A673 (cell line): Measurements from ENCODE around the gene CASZ1. TPM values are rescaled to one million over a fixed set of nuclear protein-coding genes. Genes with fewer than 3 reads are reported as not detected.

Source experiments
- BruUV-seq: library from RNA; stranded (reverse); fragments of 400-500 nt; replicated peaks from 2 replicates; lab custom pipeline; 2021; lab: Mats Ljungman, UMichigan
- CTCF ChIA-PET: fragments of 300-600 bp; sonication (Branson Sonifier 250); formaldehyde crosslinking; loops from one replicate; lab custom pipeline; 2022; ENCODE audit warnings: antibody characterized with exemption; lab: Charles Lee
- POLR2A ChIA-PET: fragments of 300-600 bp; sonication (Branson Sonifier 250); formaldehyde crosslinking; loops from one replicate; lab custom pipeline; 2022; ENCODE audit warnings: antibody characterized with exemption; ENCODE audit not compliant: low non-redundant PET; lab: Charles Lee
- DNase-seq: peaks from one replicate; pipeline ENCODE4 v3.0.0-alpha.2; 2015; ENCODE audit warnings: low spot score
- H3K27ac ChIP-seq: fragments of 200-600 bp; sonication (generic); 2 replicates; pipeline ENCODE4 v1.5.1; 2016; ENCODE audit warnings: mixed run types, low read depth, mild to moderate bottlenecking, mixed read lengths, antibody characterized with exemption, low read length; ENCODE audit not compliant: poor library complexity, severe bottlenecking
- H3K27me3 ChIP-seq: fragments of 200-600 bp; sonication (generic); replicated peaks from 2 replicates; pipeline ENCODE4 v1.6.1; 2017; ENCODE audit warnings: mixed run types, low read depth, mild to moderate bottlenecking, mixed read lengths, antibody characterized with exemption, low read length; ENCODE audit not compliant: insufficient read depth, poor library complexity
- H3K36me3 ChIP-seq: fragments of 200-600 bp; sonication (generic); 2 replicates; pipeline ENCODE4 v1.6.1; 2016; ENCODE audit warnings: mixed run types, mild to moderate bottlenecking, mixed read lengths, antibody characterized with exemption, low read length; ENCODE audit not compliant: insufficient read depth, poor library complexity, severe bottlenecking
- H3K4me1 ChIP-seq: fragments of 200-600 bp; sonication (generic); 2 replicates; pipeline ENCODE4 v1.6.1; 2017; ENCODE audit warnings: mixed run types, mild to moderate bottlenecking, mixed read lengths, antibody characterized with exemption, low read length; ENCODE audit not compliant: insufficient read depth, poor library complexity, severe bottlenecking
- H3K4me3 ChIP-seq: fragments of 200-600 bp; sonication (generic); 2 replicates; pipeline ENCODE4 v1.5.1; 2016; ENCODE audit warnings: low read depth, mixed run types, mild to moderate bottlenecking, mixed read lengths, low read length; ENCODE audit not compliant: poor library complexity, severe bottlenecking
- H3K9me3 ChIP-seq: fragments of 200-600 bp; sonication (generic); 2 replicates; pipeline ENCODE4 v1.6.1; 2016; ENCODE audit warnings: mixed run types, low read depth, mild to moderate bottlenecking, mixed read lengths, antibody characterized with exemption, low read length; ENCODE audit not compliant: poor library complexity, severe bottlenecking
- CTCF ChIP-seq: fragments of 300-800, 200-600 bp; sonication (generic); conservative IDR thresholded peaks from 2 replicates; pipeline ENCODE4 v1.5.1; 2017; ENCODE audit warnings: low read depth, mild to moderate bottlenecking, antibody characterized with exemption, low read length, moderate library complexity, mixed read lengths
- EZH2 ChIP-seq: fragments of 200-600 bp; sonication (generic); IDR thresholded peaks from 2 replicates; pipeline ENCODE4 v1.6.1; 2017; ENCODE audit warnings: borderline replicate concordance, low read depth, mild to moderate bottlenecking, mixed read lengths, antibody characterized with exemption, low read length; ENCODE audit not compliant: poor library complexity, severe bottlenecking
- intact Hi-C: fragments of 100-400 bp; cut with micrococcal nuclease; formaldehyde crosslinking; loops from one replicate; pipeline ENCODE4 v1.10.0; 2022; ENCODE audit not compliant: unreplicated experiment
- total RNA-seq: library from RNA; stranded (reverse); gene quantifications from 2 replicates; pipeline ENCODE4 v1.2.3, GENCODE V29; 2021

The CASZ1 gene
- total RNA-seq, 1 experiment from 2014 or later: 1.9 TPM

- Histone ChIP-seq H3K36me3 (no peaks in the 10 kb centered on the region), H3K4me1 (peaks cover 13% of the 10 kb centered on the region), H3K27me3 (no peaks in the 10 kb centered on the region), H3K9me3 (no peaks in the 10 kb centered on the region), H3K4me3 (no peak overlapping the region), H3K27ac (no peak overlapping the region)
- ChIA-PET CTCF (no interaction called here), POLR2A (no interaction called here)
- TF ChIP-seq EZH2: no peak
- TF ChIP-seq CTCF: no peak
- DNase-seq: no peak
- intact Hi-C loops: no loop called here
- no TSS peak for BruUV-seq
Measured at GRCh38 chr1:10839188-10839770, 42.8 kb upstream of the CASZ1 start.

- peaks cover 13% of the 10 kb centered on the region for H3K4me1 ChIP-seq
- H3K36me3 ChIP-seq: no peaks in the 10 kb centered on the region
- no peak for TF ChIP-seq CTCF
- TF ChIP-seq EZH2: no peak
- no TSS peak for BruUV-seq
- intact Hi-C loops: no loop called here
- no peaks in the 10 kb centered on the region for H3K9me3 ChIP-seq
- no peak overlapping the region for H3K27ac ChIP-seq
- no peaks in the 10 kb centered on the region for H3K27me3 ChIP-seq
- no peak for DNase-seq
- ChIA-PET POLR2A (no interaction called here), CTCF (no interaction called here)
- H3K4me3 ChIP-seq: no peak overlapping the region
Measured at GRCh38 chr1:10838541-10838940, 42.1 kb upstream of the CASZ1 start.

- no peak for DNase-seq
- no peak overlapping the region for H3K27ac ChIP-seq
- intact Hi-C loops: no loop called here
- H3K9me3 ChIP-seq: no peaks in the 10 kb centered on the region
- H3K4me3 ChIP-seq: no peak overlapping the region
- POLR2A ChIA-PET: no interaction called here
- H3K4me1 ChIP-seq: peaks cover 13% of the 10 kb centered on the region
- TF ChIP-seq EZH2 (no peak), CTCF (no peak)
- CTCF ChIA-PET: no interaction called here
- H3K36me3 ChIP-seq: no peaks in the 10 kb centered on the region
- BruUV-seq: no TSS peak
- H3K27me3 ChIP-seq: no peaks in the 10 kb centered on the region
Measured at GRCh38 chr1:10836726-10837125, 40.3 kb upstream of the CASZ1 start.
